GM18868 (cell line): ENCODE data around the gene CCDC82.

Experiments used
- ATAC-seq: cut with Tn5 transposase; IDR thresholded peaks from one replicate; pipeline ENCODE4 v1.9.1; 2021; ENCODE audit warnings: mild to moderate bottlenecking, moderate library complexity; ENCODE audit not compliant: unreplicated experiment

Gene CCDC82

GRCh38 chr11:96309016-96309642 is 80.6 kb downstream of the CCDC82 start:
- ATAC-seq: no peak

- ATAC-seq: no peak
Observed at GRCh38 chr11:96307776-96308140, 82.0 kb downstream of the CCDC82 start.

GRCh38 chr11:96306933-96307775 is 82.6 kb downstream of the CCDC82 start:
- no peak for ATAC-seq

GRCh38 chr11:96306600-96306932 is 83.1 kb downstream of the CCDC82 start:
- no peak for ATAC-seq

- no peak for ATAC-seq
Observed at GRCh38 chr11:96306071-96306470, 83.6 kb downstream of the CCDC82 start.

GRCh38 chr11:96303980-96304379 is 85.7 kb downstream of the CCDC82 start:
- no peak for ATAC-seq

GRCh38 chr11:96303064-96303463 is 86.6 kb downstream of the CCDC82 start:
- ATAC-seq: peak; percentile 42
